ENCODE measurements around the gene CDKN1B. TPM values are rescaled to one million over a fixed set of nuclear protein-coding genes. Genes with fewer than 3 reads are reported as not detected.
A peak's percentile ranks its signal among the peaks of the same experiment; 100 is the strongest.

Gene CDKN1B
- total and polyA plus RNA-seq, 2 of the 4 experiments (the other 2 are of a cell fraction): 13.9 to 17.4 TPM

GRCh38 chr12:12724421-12725085 is 7.4 kb downstream of the CDKN1B start (continued):
- no peak for TF ChIP-seq RFX5 (IDR thresholded peaks at IDR 0.05; ENCODE audit: low read depth, low read length)
- no peak for TF ChIP-seq POLR2A (IDR thresholded peaks at IDR 0.05; ENCODE audit: low read depth, low read length)
- no peak for TF ChIP-seq SMC3 (IDR thresholded peaks at IDR 0.05; ENCODE audit: low read depth, low read length)

GRCh38 chr12:12725086-12725955 is 8.2 kb downstream of the CDKN1B start:
- peaks cover 2% of the 10 kb centered on the region; the same call in 1 of the 2 replicates for H3K9me1 ChIP-seq (ENCODE audit: insufficient read depth, low read length)
- H3K27me3 ChIP-seq (ENCODE audit: control insufficient read depth, insufficient read depth, low read length): no peaks in the 10 kb centered on the region
- H2BK5ac ChIP-seq (ENCODE audit: low read depth, low read length, poor library complexity, severe bottlenecking): peak overlapping the region; percentile 99
- peak overlapping the region; percentile 59 for H2AK5ac ChIP-seq (ENCODE audit: low read depth, low read length)
- CTCF ChIA-PET: interaction anchor here (0.9 kb wide), 1 partner anchor 12 kb away, joined by 8 read pairs; no protein-coding TSS in a partner anchor
- no peaks in the 10 kb centered on the region for H3K9me3 ChIP-seq (ENCODE audit: control insufficient read depth, insufficient read depth, low read length)
- H3K79me1 ChIP-seq (ENCODE audit: low read depth in 1 of 2, low read length in 2 of 2): peaks cover 9 to 35% of the 10 kb centered on the region in 2 experiments
- 0 out of 2 replicates have a peak, but pooled peaks cover 4% of the 10 kb centered on the region for H4K20me1 ChIP-seq (ENCODE audit: insufficient read depth, low read length)
- peak overlapping the region; percentile 75 to 88 for H4K8ac ChIP-seq (ENCODE audit: low read depth in 2 of 2, low read length in 2 of 2)
- POLR2A ChIA-PET (ENCODE audit: unreplicated experiment): interaction anchor here (0.6 to 1.6 kb wide), 5 partner anchors 9 to 439 kb away, joined by 3 to 11 read pairs (median 5); no protein-coding TSS in a partner anchor
- peak overlapping the region; percentile 100 for H3K27ac ChIP-seq (ENCODE audit: insufficient read depth, low read length)
- DNase-seq: peak; percentile 100
- H4K91ac ChIP-seq (ENCODE audit: insufficient read depth, low read depth, low read length): peak overlapping the region; percentile 91; the same call in 1 of the 2 replicates
- 0% methylated on average over 21 of the region's 93 CpGs; no CpG with 5 or more reads in 1 of the 2 experiments for WGBS, 2 experiments (ENCODE audit: extremely low coverage in 2 of 2, insufficient read length in 1 of 2)
- peak overlapping the region; percentile 91 for H2AFZ ChIP-seq (replicated peaks; ENCODE audit: low read length, poor library complexity)
- peak overlapping the region; percentile 70 for H4K5ac ChIP-seq (ENCODE audit: low read depth, low read length)
- intact Hi-C loops (cut with micrococcal nuclease) (loop anchor here (1.0 to 10.0 kb wide), 5 partner anchors 8 to 1439 kb away; partner anchors contain the start of genes CDKN1B and EMP1), in situ Hi-C loops (cut with MboI; ENCODE audit: low sequenced_read_pairs) (no loop called here), dilution Hi-C loops (cut with HindIII; ENCODE audit: low sequenced_read_pairs, unreplicated experiment) (no loop called here)
- peak overlapping the region; percentile 94 for H3K4me3 ChIP-seq (ENCODE audit: insufficient read depth, low read depth, low read length)
- peak overlapping the region; percentile 99 for H2AK9ac ChIP-seq (replicated peaks; ENCODE audit: low read depth, low read length, poor library complexity)
- peak overlapping the region; percentile 48; the same call in 1 of the 3 replicates for H2BK15ac ChIP-seq (ENCODE audit: low read depth, low read length)
- H3K9ac ChIP-seq (ENCODE audit: low read depth, low read length): peak overlapping the region; percentile 96
- peak overlapping the region; percentile 83 for H2BK120ac ChIP-seq (ENCODE audit: low read depth, low read length)
- H3K14ac ChIP-seq (replicated peaks; ENCODE audit: low read depth, low read length): peak overlapping the region; percentile 90
- BruUV-seq (replicated peaks): no TSS peak
- ATAC-seq (ENCODE audit: low read depth): peak; percentile 65
- H3K4me2 ChIP-seq (ENCODE audit: low read depth, low read length): peak overlapping the region; percentile 99
- no peak overlapping the region for H2BK20ac ChIP-seq (ENCODE audit: low read depth, low read length)
- peaks cover 8% of the 10 kb centered on the region for H3K36me3 ChIP-seq (ENCODE audit: control insufficient read depth, insufficient read depth, low read length)
- H3K4ac ChIP-seq (ENCODE audit: low read depth, low read length): peak overlapping the region; percentile 92
- peak overlapping the region; percentile 98 for H3K56ac ChIP-seq (ENCODE audit: extremely low read depth, insufficient read depth, low read length)
- H3K23ac ChIP-seq (ENCODE audit: low read depth, low read length): peak overlapping the region; percentile 87
- H3K18ac ChIP-seq (ENCODE audit: low read depth, low read length): peak overlapping the region; percentile 62
- H3K4me1 ChIP-seq (ENCODE audit: control insufficient read depth, insufficient read depth, low read length): no peaks in the 10 kb centered on the region; the same call in 1 of the 2 replicates
- TF ChIP-seq RCOR1 (IDR thresholded peaks at IDR 0.05; ENCODE audit: insufficient replicate concordance, low read length) (no peak), RFX5 (IDR thresholded peaks at IDR 0.05; ENCODE audit: low read depth, low read length) (no peak), USF2 (IDR thresholded peaks at IDR 0.05; ENCODE audit: low read depth, low read length) (no peak), BHLHE40 (IDR thresholded peaks at IDR 0.05; ENCODE audit: low read depth, low read length) (peak; percentile 86), POLR2A (IDR thresholded peaks at IDR 0.05; ENCODE audit: low read depth, low read length) (peak; percentile 71), MXI1 (IDR thresholded peaks at IDR 0.05; ENCODE audit: borderline replicate concordance, low read depth, low read length) (peak; percentile 64; the same call in 1 of the 2 replicates), CEBPB (IDR thresholded peaks at IDR 0.05; ENCODE audit: low read depth, low read length) (peak; percentile 97), CHD1 (IDR thresholded peaks at IDR 0.05; ENCODE audit: low read depth, low read length) (no peak), FOS (IDR thresholded peaks at IDR 0.05; ENCODE audit: low read depth, low read length) (0 out of 2 replicates have a peak, but pooled peaks have one; percentile 2), SMC3 (IDR thresholded peaks at IDR 0.05; ENCODE audit: low read depth, low read length) (no peak), NFE2L2 (IDR thresholded peaks at IDR 0.05; ENCODE audit: low read depth, low read length) (no peak), RAD21 (IDR thresholded peaks at IDR 0.05; ENCODE audit: low read length) (no peak), MAZ (IDR thresholded peaks at IDR 0.05; ENCODE audit: borderline replicate concordance, low read depth, low read length) (peak; percentile 77)
